GM18526 (cell line): ENCODE measurements around the gene ANKS4B.

Source experiments
- POLR2A ChIP-seq: IDR thresholded peaks from 3 replicates; pipeline ENCODE4 v1.6.1; 2011; ENCODE audit not compliant: insufficient read length; ENCODE audit errors: extremely low read depth

The ANKS4B gene

DNA sequence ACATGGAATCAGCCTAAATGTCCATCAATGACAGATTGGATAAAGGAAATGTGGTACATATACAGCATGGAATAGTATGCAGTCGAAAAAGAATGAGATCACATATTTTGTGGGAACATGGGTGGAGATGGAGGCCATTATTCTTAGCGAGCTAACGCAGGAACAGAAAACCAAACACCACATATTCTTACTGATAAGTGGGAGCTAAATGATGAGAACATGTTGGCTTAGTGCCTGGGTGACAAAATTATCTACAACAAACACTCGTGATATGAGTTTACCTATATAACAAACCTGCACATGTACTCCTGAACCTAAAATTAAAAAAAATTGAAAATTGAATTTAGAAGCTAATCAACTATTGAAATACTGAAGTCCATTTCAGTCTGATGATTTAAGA lies 6.1 kb downstream of the ANKS4B start:
- no peak for TF ChIP-seq POLR2A

DNA sequence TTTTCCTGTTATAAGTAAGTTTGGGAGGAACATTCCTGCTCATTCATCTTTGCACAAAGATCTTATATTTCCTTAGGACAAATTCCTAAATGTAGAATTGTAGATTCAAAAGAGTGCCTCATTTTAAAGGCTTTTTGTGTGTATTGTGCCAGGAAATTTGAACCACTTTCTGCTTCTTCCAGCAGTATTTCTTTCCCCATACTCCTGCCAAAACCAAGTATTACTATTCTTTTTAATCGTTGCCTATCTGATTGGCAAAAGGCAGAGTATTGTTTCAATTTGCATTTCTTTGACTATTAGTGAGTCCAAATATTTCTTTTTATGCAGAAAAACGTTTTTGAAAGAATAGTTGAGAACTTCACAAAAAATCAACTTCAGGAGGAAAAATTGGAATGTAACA lies 9.3 kb downstream of the ANKS4B start:
- TF ChIP-seq POLR2A = no peak

DNA sequence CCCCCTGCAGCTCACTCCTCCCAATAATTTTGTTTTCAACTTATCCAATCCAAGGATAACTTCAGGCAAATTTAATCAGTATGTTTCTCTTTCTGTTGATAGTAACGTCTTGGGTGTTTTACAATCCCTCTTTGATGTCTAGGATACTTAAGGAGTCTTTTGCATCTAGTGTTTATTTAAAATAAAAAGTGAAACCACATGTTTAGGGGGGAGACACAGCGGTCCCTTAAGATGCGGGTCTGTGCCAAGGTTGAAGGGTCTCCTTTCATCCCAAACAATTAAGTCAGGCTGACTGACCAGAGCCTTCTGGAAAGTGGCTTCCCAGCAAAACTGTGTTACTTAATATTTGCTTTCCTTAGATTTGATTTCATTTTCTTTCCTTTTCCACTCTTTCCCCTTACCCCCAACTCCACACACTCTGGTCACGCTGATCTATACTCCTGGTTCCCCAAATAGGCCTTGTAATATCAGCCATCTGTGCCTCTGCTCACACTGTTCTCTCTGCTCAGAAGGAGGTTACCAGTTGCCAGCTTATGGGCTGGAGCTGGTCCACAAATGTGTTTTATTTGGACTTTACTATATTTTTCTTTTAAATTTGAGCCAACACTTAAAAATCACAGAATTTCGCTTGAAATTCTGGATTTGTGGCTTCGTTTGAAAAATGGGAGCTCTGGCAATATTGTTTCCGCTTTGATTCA lies 11.2 kb downstream of the ANKS4B start:
- TF ChIP-seq POLR2A = no peak

DNA sequence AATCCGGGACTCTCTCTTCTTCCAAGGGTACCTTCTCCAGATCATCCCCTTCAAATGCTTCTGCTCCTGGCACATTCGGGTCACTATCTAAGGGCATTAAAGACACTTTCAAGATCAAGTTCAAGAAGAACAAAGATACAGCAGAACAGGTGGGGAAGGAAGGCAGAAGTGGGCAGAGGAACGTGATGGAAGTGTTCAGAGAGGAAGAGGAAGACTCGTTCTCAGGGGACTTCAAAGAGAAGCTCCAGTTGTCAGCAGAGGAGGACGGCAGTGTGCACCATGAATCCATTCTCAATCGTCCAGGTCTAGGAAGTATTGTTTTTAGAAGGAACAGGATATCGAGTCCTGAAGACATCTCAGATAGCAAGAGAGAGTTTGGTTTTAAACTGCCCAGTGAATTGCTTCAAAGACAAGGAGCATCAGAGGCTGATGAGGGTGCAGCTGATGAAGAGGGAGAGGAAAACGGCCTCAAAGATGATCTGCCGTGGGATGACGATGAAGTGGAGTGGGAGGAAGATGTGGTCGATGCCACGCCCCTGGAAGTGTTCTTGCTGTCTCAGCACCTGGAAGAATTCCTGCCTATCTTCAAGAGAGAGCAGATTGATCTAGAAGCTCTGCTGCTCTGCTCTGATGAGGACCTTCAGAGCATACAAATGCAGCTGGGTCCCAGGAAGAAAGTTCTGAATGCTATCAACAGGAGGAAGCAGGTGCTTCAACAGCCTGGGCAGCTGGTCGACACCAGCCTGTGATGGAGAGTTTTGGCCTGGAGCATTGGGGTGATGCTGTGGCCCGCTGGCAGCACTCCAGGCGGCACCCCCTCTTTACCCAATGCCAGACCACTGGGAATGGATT lies 16.8 kb downstream of the ANKS4B start:
- no peak for TF ChIP-seq POLR2A

DNA sequence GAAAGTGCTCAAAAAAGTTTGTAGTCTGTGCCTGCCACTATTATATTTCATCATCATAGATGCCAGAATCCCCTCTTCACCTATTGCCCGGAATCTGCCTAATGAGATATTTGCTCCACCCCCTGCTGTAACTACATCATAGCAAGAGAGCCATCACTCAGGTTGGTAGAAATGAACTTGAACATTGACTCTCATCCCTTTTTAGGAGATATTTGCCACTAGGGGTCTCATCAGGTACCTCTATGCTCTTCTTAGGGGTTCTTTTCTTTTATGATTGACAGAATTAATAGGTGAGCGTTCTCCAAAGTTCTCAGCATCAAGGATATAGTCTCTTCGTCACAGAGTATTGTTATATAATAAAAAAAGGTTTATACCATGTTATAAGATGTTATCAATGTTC lies 20.0 kb downstream of the ANKS4B start:
- TF ChIP-seq POLR2A = no peak

DNA sequence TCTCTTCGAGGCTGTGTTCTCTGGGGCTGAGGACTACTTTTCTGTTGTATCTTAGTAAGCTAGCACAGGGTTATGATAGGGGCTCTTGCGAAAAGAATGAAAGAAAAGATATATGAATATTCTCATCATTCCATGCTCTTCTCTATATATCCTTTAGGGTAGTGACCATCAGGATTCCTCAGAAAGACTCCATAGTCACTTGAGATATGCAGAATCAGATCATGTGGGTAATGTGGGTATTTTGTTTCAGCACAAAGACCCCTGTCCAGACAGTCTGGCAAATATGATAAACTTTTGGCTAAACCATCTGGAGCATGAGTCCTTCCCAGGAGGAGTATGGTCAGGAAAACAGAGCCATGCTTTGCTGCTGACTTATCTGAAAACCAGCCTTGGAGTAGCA lies 23.1 kb downstream of the ANKS4B start:
- no peak for TF ChIP-seq POLR2A

DNA sequence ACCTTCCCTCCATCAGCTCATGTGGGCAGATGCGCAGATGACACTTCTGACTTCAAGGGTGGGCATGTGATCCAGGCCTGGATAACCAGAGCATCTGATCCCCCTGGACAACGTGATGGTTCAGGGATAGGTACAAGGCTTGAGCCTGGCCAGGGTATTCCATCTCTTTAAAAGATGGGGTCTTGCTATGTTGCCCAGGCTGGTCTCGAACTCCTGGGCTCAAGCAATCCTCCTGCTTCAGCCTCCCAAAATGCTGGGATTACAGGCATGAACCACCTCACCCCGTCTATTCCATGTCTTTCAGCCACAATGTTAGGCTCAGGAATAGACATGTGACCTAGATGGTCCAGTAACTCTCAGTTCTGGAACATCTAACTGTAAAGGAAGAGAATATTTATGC lies 23.8 kb downstream of the ANKS4B start:
- TF ChIP-seq POLR2A = no peak

DNA sequence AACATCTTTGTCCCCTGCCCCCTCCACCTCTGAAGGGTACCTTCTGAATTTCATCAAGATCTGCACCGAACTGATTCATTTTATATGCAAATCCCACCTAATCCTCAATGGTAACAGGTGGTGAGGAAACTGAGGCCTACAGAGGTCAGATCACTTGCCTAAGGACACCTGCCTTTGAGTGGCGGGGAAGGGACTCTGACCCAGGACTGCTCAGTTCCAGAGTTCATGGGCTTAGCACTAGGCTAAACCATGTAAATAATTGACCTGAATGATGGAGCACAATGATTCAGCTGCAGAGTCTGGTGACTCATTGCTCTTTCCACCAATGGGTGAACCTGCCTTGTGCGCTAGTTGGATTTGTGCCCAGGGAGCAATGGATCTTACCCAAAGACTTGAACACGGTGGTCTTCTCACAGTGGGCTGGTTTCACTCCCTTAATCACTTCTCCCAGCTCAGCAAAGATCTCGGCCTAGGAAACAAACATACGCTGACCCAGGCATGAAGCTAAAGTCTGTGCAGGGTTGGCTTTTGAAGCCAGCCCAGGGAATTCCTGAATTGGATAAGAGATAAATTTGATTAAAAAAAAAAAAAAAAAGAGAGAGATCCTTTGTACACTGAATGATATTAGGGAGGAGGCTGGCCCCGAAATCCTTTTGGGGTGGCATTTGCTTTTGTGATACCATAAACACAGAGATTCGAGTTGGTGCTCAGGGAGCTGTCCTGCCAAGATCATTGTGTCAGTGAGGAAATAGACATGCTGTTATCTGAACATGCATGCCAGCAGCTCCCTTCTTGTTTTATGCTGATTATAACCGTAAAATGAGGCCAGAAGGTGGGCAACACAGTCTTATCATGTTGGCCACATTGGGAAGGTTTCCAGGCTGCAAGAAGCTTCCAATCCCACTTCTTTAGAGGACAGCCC lies 27.6 kb downstream of the ANKS4B start:
- no peak for TF ChIP-seq POLR2A

DNA sequence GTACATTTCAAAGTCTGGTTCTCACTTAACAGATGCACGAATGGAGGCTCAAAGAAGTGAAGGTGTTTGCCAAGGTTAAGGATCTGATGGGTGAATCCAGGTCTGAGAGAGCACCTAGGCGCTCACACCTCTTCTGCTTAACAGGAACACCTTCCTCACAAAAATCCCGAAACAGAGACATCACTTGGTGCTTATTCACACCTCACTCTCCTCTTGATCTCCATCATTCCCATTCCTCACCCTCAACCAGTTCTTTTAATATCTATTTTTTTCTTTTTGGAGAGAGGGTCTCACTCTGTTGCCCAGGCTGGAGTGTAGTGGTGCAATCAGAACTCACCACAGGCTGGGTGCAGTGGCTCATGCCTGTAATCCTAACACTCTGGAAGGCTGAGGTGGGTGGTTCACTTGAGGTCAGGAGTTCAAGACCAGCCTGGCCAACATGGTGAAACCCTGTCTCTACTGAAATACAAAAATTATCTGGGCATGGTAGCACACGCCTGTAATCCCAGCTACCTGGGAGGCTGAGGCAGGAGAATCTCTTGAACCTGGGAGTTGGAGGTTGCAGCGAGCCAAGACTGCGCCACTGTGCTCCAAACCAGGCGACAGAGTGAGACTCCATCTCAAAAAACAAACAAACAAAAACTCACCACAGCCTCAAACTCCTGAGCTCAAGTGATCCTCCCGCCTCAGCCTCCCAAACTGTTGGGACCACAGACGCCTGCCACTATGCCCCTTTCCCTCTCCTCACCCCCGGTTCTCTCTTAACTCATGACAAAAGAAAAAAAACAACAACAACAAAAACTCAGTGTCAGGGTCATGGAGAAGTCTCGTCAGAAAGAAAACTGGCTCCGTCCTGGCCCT lies 29.5 kb downstream of the ANKS4B start:
- TF ChIP-seq POLR2A = no peak

DNA sequence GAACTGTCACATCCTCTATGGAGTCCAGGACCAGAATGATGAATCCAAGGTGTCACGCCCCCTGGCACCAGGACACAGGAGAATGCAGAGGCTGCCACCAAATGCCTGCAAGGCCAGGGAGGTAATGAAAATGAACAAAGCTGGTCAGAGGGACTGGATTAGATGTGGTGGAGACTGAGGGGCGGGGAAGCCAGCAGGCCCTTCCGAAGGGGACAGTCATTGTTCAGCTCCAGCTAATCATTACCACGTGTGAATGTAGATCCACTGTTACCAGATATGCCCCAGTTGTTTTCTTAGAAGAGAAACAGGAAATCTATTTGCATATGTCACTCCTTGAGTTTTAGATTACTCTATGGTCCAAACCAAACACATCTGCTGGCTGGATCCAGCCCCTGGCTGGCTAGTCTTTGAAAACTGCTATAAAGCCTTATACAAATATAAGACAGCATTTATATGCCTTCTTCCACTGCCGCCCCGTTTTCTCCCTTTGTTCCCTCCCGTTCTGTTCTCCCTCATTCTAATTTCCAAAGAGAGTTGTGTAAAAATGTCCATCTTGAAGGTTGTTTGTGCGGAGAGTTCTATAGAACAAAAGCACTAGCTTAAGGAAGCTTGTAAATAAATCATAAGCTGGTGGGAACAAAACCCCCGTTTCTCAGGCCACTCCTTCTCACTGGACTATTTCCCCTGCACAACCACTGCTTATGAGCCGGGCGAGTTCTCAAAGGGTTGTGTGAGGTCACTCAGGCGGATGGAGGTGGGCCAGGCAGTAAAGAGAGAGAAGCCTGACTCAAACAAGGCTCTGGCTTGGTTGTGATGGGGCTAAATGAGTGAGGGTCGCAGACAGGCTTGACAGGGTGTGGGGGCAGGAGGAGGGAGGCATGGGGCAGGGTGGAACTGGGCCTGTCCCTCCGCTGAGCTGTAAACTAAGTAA lies 30.4 kb downstream of the ANKS4B start:
- TF ChIP-seq POLR2A = no peak

DNA sequence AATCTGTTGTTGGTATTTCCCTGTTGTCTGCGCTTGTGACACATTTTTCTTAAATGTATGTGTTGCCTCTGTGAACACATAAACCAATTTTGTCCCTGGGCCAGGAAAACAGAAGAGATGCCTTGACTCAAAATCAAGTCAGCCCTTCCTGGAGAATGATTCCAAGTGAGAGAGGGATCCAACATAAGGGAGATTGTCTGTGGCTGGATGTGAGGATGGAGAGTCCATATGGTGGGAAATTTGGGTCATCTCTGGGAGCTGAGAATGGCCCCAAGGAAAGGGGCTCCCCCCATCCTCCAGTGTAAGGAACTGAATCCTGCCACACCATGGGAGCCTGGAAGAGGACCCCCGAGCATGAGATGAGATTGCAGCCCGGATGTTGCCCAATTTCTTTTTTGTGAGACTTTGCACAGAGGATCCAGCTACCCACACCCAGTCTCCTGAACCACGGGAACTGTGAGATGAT lies 31.1 kb downstream of the ANKS4B start:
- no peak for TF ChIP-seq POLR2A

DNA sequence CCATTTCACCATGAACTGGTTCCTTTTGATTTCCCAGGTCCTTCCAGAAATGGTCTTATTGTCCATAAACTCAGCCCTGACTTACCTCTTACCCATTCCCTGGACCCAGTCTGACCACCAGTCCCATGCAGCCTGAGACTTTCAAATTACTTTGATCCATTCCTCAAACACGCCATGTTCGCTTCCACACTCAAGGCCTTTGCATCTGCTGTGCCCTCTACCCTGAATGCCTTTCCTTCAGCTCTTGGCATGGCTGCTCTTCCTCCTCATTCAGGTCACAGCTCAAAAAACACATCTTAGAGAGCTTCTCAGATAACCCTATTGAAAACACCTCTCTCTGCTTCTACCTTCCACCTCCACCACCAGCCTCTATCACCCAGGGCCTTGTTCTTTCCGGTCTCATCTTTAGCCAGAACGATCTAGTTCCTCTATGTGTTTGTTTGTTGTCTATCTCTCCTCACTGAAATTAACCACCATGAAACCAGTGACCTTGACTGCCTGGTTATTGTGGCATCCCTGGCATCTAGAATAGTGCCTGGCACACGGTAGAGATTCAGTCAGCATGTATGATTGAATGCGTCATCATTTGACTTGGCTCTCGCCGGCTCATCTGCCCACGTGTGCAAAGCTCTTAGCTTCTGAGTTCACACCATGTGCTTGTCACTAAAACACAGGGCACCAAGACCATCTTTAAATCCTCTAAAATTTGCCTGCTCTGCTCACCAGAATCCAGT lies 31.8 kb downstream of the ANKS4B start:
- TF ChIP-seq POLR2A = no peak

DNA sequence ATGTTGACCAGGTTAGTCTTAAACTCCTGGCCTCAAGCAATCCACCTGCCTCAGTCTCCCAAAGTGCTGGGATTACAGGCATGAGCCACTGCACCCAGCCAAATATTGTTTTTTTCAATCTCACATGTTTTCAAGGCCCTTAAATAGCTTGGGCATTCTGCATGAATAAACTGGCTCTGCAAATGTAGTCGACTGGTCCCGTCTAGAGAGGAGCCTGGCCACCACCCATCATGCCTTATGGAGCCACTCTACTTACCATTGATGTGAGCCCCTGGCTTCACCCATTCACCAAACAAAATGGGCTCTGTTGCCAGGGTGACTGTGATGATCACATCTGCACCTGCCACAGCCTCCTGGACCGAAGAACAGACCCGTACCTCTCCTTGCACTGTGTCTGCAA lies 33.8 kb downstream of the ANKS4B start:
- TF ChIP-seq POLR2A = no peak

DNA sequence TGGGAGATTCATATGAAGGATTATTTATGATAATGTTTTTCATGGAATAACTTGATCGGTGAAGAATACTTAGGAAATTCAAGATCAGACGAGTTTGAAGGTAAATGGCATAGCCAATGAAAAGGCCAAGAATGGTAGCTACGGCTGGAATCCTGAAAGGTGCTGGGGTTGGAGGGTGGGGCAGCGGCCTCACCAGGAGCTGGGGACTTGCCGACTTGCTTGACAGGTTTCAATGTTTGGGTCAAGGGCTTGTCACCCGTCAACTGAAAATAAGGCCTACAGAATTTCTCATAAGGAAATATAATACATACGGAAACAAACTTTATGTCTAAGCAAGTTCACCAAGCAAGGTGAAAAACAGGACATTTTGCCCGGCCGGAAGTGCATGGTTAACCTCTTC lies 34.7 kb downstream of the ANKS4B start:
- TF ChIP-seq POLR2A = no peak
